HL-60/S4 (cell line): ENCODE data around the gene COMT.
"Not testable (repeated sequence)": the region's sequence is repeated elsewhere in the genome, so short reads cannot be mapped to it uniquely, and the experiment has no call there.

Experiments
- in situ Hi-C: fragments of 300-500 bp; cut with MboI; formaldehyde crosslinking; loops from 2 replicates; pipeline ENCODE4 v1.14.3; 2022; ENCODE audit warnings: low sequenced_read_pairs

COMT gene

GRCh38 chr22:19927696-19928095 lies 13.9 kb upstream of the COMT start:
- in situ Hi-C loops = no loop called here

DNA sequence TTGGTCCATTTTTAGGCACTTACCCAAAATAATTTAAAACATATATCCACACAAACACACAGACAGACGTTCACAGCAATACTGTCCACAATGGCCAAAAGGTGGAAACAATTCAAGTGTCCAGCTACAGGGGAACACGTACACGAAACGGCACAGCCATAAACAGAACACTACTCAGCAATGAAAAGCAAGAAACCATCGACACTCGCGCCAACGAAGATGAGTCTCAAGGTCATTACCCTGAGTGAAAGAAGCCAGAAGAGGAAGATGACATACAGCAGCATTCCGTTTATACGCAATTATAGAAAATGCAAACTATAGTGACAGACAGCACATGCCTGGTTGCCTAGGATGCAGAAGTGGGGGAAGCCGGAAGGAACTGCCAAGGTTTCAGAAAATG lies 13.4 kb upstream of the COMT start:
- in situ Hi-C loops = no loop called here

- in situ Hi-C loops = no loop called here
Measured at GRCh38 chr22:19929586-19930550, 11.7 kb upstream of the COMT start.

DNA sequence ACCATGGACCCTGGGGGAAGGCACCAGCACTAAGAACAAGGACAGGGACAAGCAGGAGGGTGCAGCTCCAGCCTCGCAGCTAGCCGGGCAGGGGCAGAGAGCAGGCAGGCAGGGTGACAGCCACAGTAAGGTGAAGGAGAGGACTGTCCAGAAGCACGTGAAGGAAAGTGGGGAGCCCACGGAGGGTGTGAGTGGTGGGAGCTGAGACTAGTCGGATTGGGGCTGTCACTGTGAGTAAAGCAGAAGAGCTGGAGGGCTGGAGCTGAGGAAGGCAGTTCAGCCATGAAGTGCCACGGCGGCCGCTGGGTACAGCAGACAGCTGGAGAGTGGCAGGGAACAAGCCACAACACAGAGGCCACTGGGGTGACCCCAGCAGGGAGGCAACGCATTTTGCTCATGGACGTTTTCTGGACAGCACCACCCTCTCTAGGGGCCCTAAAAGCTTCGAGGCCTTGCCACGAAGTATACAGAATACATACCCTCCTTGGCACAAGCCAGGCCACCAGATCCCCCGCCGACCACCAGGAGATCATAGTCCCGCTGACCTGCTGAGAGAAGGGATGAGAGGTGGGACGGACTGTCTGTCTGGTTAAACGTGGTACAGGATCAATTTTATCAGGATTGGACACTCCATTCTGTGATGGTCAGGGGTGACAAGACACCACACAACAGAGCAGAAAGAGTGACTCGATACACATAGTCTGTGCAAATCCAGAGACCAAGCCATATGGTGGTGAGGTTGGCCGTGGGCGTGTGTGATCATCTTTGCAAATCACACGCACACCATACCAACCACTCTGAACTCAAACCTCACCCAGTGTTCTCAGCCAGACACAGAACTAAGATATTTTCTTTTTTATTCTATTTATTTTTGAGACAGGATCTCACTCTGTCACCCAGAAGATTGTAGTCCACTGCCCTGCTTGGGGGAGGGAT lies 10.8 kb upstream of the COMT start:
- in situ Hi-C loops = no loop called here

DNA sequence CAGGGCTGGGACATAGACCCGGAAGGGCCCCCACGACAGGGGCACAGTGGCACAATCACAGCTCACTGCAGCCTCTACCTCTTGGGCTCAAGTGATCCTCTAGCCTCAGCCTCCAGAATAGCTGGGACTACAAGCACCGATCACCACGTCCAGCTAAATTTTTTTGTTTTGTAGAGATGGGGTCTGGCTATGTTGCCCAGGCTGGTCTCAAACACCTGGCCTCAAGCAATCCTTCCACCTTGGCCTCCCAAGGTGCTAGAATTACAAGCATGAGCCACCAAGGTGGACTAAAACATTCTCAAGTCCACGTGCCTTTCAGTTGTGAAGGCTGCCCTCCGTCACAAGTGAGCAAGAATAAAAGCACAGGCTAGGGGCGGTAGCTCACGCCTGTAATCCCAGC lies 10.1 kb upstream of the COMT start:
- in situ Hi-C loops = no loop called here

- in situ Hi-C loops = no loop called here
Measured at GRCh38 chr22:19932367-19933206, 9.0 kb upstream of the COMT start.

GRCh38 chr22:19933341-19934241 lies 8.0 kb upstream of the COMT start:
- in situ Hi-C loops = no loop called here

GRCh38 chr22:19935123-19935718 lies 6.4 kb upstream of the COMT start:
- in situ Hi-C loops = not testable (repeated sequence)

DNA sequence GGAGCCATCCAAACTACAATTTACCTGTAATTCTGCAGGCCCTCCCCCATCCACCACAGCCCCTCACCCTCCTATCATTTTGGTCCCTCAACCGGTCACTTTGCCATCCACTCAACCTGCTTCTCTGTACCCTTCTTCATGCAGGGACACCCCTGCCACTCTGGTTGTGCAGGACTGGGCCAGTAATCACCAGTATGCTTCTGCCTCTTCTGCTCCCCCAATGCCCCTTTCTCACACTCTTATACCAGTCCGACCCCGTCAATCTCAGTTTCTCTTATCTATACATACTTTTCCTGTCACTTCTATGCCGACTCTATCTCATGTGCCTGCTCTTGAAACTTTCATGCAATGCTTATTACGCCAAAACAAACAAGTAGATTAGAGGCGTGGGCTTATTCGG lies 5.1 kb upstream of the COMT start:
- in situ Hi-C loops = no loop called here

GRCh38 chr22:19937616-19938473 lies 3.7 kb upstream of the COMT start:
- in situ Hi-C loops = no loop called here

- in situ Hi-C loops = no loop called here
Measured at GRCh38 chr22:19940536-19941364, 822 bp upstream of the COMT start.

GRCh38 chr22:19942157-19943081 lies 847 bp downstream of the COMT start:
- in situ Hi-C loops = no loop called here

GRCh38 chr22:19943082-19944026 lies 1.8 kb downstream of the COMT start:
- in situ Hi-C loops = no loop called here

- in situ Hi-C loops = no loop called here
Measured at GRCh38 chr22:19948057-19948760, 6.6 kb downstream of the COMT start.

- in situ Hi-C loops = no loop called here
Measured at GRCh38 chr22:19951346-19951745, 9.8 kb downstream of the COMT start.
